CD4-positive, alpha-beta T cell treated with Interleukin-12 subunit alpha and Interleukin-12 subunit beta, for 1 hour (primary cell): ENCODE results near the gene BTG4.

Experiments used
- DNase-seq: peaks from one replicate; pipeline ENCODE4 v3.0.0-alpha.2; 2020

Gene BTG4

GRCh38 chr11:111452817-111453552 lies 59.2 kb downstream of the BTG4 start:
- no peak for DNase-seq

DNA sequence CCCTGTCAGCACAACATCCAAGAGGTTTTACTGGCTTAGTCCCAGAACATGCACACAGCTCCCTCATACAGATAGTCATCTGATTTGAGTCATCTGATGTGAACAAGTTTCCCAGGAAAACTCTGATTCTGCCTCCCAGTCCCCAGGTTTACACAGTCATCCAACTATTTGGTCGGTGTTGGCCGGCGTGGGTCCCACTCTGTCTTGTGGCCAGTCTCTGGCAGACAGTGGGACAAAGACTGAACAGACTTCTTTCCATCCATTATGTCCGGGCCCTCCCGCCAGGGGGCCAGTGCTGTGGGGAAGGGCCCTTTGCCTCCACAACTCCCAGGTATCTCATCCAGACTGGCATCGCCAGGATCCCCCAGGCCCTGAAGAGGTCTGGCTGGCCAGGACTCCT lies 60.0 kb downstream of the BTG4 start:
- DNase-seq = no peak

DNA sequence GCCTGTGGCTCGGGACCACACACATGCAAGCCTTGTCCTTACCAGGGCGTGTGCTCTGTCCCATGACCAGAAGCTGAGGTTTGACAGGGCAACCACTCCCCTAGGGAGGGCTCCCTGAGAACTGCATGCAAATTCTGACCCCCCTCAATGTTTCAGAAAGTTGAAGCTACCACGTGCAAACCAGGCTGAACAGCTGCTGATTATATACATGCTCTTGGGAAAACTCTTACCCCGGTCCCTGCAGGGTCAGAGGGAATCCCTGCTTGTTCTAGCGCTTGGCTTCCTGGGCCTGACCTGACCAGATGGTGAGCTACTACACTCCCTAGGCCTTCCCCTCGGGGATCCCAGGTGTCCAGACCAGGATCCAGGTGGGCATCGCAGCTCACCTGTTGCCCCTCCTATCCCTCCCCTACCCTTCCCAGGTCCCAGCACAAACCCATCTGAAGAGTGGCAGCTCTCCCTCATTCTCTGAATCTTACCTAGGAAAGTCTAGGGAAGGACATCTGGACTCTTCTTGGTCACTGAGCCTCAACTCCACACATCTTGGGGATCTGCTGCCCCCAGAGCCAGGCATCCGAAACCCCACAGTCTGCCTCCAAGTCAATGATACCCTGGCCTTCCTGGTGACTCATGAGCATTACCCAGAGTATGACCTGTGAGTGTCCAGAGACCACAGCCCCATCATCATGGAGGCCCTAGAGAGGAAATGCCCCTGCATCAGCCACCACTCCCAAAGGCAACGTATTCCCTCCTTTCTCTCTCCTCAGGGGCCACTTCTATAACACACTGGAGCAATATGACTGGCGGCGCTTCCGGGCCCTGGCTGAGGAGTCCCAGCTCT lies 61.5 kb downstream of the BTG4 start:
- DNase-seq = no peak

- no peak for DNase-seq
Observed at GRCh38 chr11:111449696-111450479, 62.3 kb downstream of the BTG4 start.

- DNase-seq = no peak
Observed at GRCh38 chr11:111448831-111449557, 63.2 kb downstream of the BTG4 start.

DNA sequence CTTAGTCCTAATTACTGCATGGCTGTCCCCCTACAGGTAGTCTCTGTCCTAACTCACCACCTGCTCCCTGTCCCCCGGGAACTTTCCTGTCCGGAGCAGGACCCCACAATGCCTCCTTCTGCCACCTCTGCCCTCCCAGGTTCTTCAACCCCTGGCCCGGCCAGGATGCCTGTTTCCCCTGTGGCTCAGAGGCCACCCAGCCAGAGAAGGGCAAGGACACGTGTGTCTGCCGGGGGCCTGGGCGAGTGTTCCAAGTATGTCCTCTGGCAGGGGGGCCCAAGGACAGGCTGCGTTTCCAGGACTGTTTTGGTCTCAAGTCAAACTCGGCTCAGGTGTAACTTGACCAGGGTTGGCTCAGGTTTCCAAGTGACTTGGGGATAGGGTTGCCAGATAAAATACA lies 63.8 kb downstream of the BTG4 start:
- no peak for DNase-seq

DNA sequence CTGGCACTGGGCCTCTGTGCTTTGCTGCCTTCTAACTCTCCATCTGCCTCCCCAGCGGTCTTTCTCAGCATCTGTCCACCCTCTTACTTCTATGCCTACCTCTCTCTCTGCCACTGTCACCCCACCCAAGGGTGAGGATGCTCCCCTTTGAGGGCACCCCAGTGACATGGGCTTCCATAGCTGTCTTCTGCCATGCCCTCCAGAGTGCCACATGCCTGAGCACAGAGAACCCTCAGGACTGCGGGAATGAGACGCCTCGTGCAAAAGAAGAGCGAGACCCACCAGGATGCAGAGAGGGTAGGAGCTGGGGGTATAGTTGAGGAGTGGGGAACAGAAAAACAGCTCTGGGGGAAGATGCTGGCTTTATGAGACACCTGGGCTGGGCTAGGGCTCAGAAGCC lies 64.3 kb downstream of the BTG4 start:
- no peak for DNase-seq

GRCh38 chr11:111447112-111447471 lies 65.1 kb downstream of the BTG4 start:
- no peak for DNase-seq

- DNase-seq = peak; percentile 89
Observed at GRCh38 chr11:111446404-111447111, 65.6 kb downstream of the BTG4 start.

DNA sequence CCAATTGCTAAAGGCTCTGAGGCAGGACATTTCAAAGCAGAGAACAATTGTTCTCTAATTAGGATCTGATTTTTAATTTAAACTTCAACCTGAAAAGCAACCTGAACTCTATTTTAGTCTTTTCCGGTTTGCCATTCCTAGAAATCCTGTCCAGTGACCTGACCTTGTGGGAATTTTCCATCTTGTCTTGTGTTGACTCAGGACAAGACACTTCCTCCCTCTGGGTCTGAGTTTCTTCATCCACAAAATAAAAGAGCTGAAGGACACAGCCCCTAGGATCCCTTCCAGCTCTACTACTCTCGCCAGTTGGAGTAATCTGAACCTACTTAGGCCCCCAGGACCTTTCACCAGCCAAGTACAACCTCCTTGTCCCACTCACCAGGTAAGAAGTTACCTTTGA lies 66.6 kb downstream of the BTG4 start:
- no peak for DNase-seq
